ENCODE measurements around the gene MTM1.

Gene MTM1

GRCh38 chrX:150587585-150588503 lies 19.4 kb downstream of the MTM1 start:
- Histone ChIP-seq H3K36me3 (ENCODE audit: control insufficient read depth in 2 of 2, insufficient read depth in 1 of 2, low read length in 2 of 2) (no peaks in the 10 kb centered on the region), H3K9me3 (ENCODE audit: control insufficient read depth, insufficient read depth, low read depth, low read length) (no peaks in the 10 kb centered on the region), H3K4me3 (ENCODE audit: low read depth, low read length) (no peak overlapping the region), H3K27ac (ENCODE audit: extremely low read depth, low read depth, low read length) (no peak overlapping the region), H3K4me1 (ENCODE audit: control insufficient read depth, insufficient read depth, low read length) (no peaks in the 10 kb centered on the region)
- CTCF ChIA-PET: interaction anchor here (0.6 to 1.9 kb wide), 21 partner anchors 9 to 539 kb away, joined by 3 to 8 read pairs (median 3); no protein-coding TSS in a partner anchor
- POLR2A ChIA-PET: no interaction called here
- TF ChIP-seq CTCF (tag by site-specific recombination; IDR thresholded peaks at IDR 0.05): no peak
- peak; percentile 38 for TF ChIP-seq ZNF654 (tag by site-specific recombination; IDR thresholded peaks at IDR 0.05; ENCODE audit: low read depth)

GRCh38 chrX:150594584-150594983 lies 26.2 kb downstream of the MTM1 start:
- TF ChIP-seq KLF17 (tag by site-specific recombination; IDR thresholded peaks at IDR 0.05) (no peak), GLI2 (tag by site-specific recombination; IDR thresholded peaks at IDR 0.05; ENCODE audit: borderline replicate concordance, low read depth) (no peak), ZNF423 (tag by site-specific recombination; IDR thresholded peaks at IDR 0.05) (no peak), GLIS2 (tag by site-specific recombination; IDR thresholded peaks at IDR 0.05) (no peak), TSHZ1 (tag by site-specific recombination; IDR thresholded peaks at IDR 0.05; ENCODE audit: borderline replicate concordance) (no peak), ZNF530 (tag by site-specific recombination; IDR thresholded peaks at IDR 0.05; ENCODE audit: low read depth) (no peak), ZNF23 (tag by site-specific recombination; IDR thresholded peaks at IDR 0.05; ENCODE audit: borderline replicate concordance) (no peak), ZNF521 (tag by site-specific recombination; IDR thresholded peaks at IDR 0.05) (no peak), ZXDB (tag by site-specific recombination; IDR thresholded peaks at IDR 0.05) (no peak), ZNF747 (tag by site-specific recombination; IDR thresholded peaks at IDR 0.05) (no peak), ZNF362 (tag by site-specific recombination; IDR thresholded peaks at IDR 0.05) (no peak), ZNF211 (tag by site-specific recombination; IDR thresholded peaks at IDR 0.05; ENCODE audit: low read depth) (no peak), ZSCAN4 (tag by site-specific recombination; IDR thresholded peaks at IDR 0.05) (no peak), PRDM4 (tag by site-specific recombination; IDR thresholded peaks at IDR 0.05) (no peak), ZNF19 (tag by site-specific recombination; IDR thresholded peaks at IDR 0.05; ENCODE audit: low read depth) (no peak), INSM2 (tag by site-specific recombination; IDR thresholded peaks at IDR 0.05) (no peak), ZNF350 (tag by site-specific recombination; IDR thresholded peaks at IDR 0.05) (no peak)
- Histone ChIP-seq H3K9me3 (ENCODE audit: control insufficient read depth, insufficient read depth, low read depth, low read length) (no peaks in the 10 kb centered on the region), H3K36me3 (ENCODE audit: control insufficient read depth in 2 of 2, insufficient read depth in 1 of 2, low read length in 2 of 2) (no peaks in the 10 kb centered on the region; a peak in 1 of 3 replicates), H3K4me3 (ENCODE audit: low read depth, low read length) (no peak overlapping the region), H3K27ac (ENCODE audit: extremely low read depth, low read depth, low read length) (no peak overlapping the region), H3K4me1 (ENCODE audit: control insufficient read depth, insufficient read depth, low read length) (no peaks in the 10 kb centered on the region)
- ChIA-PET CTCF (no interaction called here), POLR2A (no interaction called here)
